NB4 (cell line): ENCODE measurements around the gene SPSB3.

Source experiments
- DNase-seq: peaks from one replicate; pipeline ENCODE4 v3.0.0; 2010; ENCODE audit warnings: low read depth
- H3K4me3 ChIP-seq: one replicate; pipeline ENCODE4 v1.5.1; 2011; ENCODE audit warnings: mild to moderate bottlenecking, low read depth, low read length, moderate library complexity
- MYC ChIP-seq: IDR thresholded peaks from 2 replicates; pipeline ENCODE4 v1.6.1; 2011; ENCODE audit warnings: low read depth, low read length
- POLR2A ChIP-seq: IDR thresholded peaks from 2 replicates; pipeline ENCODE4 v1.6.1; 2011; ENCODE audit warnings: mild to moderate bottlenecking; ENCODE audit not compliant: insufficient read length; ENCODE audit errors: extremely low read depth
- TF ChIP-seq, protein P1 (sequence below): IDR thresholded peaks from one replicate; pipeline ENCODE4 v1.5.1; 2012; ENCODE audit warnings: low read depth, low read length
- TF ChIP-seq, protein P2 (sequence below): IDR thresholded peaks from 2 replicates; pipeline ENCODE4 v1.6.1; 2011; ENCODE audit warnings: low read depth, low read length

Gene SPSB3

DNA sequence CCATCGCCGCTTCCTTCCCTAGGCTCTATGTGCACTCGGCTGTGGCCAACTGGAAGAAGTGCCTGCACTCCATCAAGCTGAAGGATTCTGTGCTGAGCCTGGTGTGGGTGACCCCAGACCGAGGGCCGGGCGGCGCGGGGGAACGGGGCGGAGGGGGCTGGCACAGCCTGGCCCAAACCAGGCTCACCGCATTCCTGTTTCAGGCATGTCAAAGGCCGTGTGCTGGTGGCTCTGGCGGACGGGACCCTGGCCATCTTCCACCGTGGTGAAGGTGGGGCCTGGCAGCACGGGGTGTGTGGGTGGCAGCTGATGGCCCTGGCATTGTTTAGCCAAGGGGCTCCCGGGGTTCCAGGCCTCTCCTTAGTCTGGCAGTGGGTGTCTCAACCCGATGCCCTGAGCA lies 15.7 kb downstream of the SPSB3 start:
- DNase-seq = no peak
- no peak overlapping the region for H3K4me3 ChIP-seq

DNA sequence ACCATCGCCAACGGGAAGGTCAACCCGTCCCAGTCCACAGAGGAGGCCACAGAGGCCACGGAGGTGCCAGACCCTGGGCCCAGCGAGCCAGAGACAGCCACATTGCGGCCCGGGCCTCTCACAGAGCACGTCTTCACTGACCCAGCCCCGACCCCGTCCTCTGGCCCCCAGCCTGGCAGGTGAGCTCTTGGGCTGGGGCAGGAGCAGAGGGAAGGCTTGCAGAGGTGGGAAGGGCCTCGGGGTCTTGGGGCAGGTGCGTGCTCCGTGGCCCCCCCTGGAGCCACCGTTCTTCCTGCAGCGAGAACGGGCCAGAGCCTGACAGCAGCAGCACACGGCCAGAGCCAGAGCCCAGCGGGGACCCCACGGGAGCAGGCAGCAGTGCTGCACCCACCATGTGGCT lies 16.1 kb downstream of the SPSB3 start:
- no peak overlapping the region for H3K4me3 ChIP-seq
- TF ChIP-seq MYC (no peak), POLR2A (no peak)
- TF ChIP-seq, protein P1, sequence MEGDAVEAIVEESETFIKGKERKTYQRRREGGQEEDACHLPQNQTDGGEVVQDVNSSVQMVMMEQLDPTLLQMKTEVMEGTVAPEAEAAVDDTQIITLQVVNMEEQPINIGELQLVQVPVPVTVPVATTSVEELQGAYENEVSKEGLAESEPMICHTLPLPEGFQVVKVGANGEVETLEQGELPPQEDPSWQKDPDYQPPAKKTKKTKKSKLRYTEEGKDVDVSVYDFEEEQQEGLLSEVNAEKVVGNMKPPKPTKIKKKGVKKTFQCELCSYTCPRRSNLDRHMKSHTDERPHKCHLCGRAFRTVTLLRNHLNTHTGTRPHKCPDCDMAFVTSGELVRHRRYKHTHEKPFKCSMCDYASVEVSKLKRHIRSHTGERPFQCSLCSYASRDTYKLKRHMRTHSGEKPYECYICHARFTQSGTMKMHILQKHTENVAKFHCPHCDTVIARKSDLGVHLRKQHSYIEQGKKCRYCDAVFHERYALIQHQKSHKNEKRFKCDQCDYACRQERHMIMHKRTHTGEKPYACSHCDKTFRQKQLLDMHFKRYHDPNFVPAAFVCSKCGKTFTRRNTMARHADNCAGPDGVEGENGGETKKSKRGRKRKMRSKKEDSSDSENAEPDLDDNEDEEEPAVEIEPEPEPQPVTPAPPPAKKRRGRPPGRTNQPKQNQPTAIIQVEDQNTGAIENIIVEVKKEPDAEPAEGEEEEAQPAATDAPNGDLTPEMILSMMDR = no peak
- TF ChIP-seq, protein P2, sequence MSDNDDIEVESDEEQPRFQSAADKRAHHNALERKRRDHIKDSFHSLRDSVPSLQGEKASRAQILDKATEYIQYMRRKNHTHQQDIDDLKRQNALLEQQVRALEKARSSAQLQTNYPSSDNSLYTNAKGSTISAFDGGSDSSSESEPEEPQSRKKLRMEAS = no peak
- no peak for DNase-seq

More for the DNA sequence above, 15.7 kb downstream of the SPSB3 start:
- TF ChIP-seq POLR2A (no peak), MYC (no peak)
- TF ChIP-seq, protein P2 = no peak
- TF ChIP-seq, protein P1 = no peak

DNA sequence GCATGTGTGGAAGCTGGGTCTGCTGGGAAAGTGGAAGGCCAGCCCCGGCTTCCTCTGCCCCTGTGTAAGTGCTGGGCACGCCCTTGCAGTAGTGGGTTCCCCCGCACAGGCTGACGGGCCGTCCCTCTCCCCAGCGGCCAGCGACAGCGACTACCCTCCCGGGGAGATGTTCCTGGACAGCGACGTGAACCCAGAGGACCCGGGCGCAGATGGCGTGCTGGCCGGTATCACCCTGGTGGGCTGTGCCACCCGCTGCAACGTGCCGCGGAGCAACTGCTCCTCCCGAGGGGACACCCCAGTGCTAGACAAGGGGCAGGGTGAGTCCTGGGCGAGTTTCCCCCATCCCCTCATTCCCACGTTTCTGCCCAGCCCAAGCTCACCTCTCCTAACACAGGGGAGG lies 16.5 kb downstream of the SPSB3 start:
- no peak for DNase-seq
- no peak overlapping the region for H3K4me3 ChIP-seq
- TF ChIP-seq POLR2A (no peak), MYC (no peak)
- TF ChIP-seq, protein P1 = no peak
- TF ChIP-seq, protein P2 = no peak

DNA sequence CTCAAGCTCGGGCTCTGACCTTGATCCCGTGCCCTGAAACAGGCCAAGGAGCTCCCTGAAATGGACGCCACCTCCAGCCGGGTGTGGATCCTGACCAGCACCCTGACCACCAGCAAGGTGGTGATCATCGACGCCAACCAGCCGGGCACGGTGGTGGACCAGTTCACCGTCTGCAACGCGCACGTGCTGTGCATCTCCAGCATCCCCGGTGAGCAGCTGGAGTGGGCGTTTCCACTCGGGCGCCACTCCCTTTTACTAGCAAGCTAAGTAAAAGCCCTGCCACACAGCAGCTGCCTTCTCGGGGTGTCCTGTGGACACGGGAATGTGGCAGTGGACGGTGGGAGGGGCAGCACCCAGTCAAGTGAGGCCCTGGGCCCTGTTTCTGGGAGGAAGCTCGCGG lies 17.4 kb downstream of the SPSB3 start:
- no peak overlapping the region for H3K4me3 ChIP-seq
- no peak for DNase-seq
- TF ChIP-seq, protein P2 = no peak
- TF ChIP-seq POLR2A (no peak), MYC (no peak)
- TF ChIP-seq, protein P1 = no peak

DNA sequence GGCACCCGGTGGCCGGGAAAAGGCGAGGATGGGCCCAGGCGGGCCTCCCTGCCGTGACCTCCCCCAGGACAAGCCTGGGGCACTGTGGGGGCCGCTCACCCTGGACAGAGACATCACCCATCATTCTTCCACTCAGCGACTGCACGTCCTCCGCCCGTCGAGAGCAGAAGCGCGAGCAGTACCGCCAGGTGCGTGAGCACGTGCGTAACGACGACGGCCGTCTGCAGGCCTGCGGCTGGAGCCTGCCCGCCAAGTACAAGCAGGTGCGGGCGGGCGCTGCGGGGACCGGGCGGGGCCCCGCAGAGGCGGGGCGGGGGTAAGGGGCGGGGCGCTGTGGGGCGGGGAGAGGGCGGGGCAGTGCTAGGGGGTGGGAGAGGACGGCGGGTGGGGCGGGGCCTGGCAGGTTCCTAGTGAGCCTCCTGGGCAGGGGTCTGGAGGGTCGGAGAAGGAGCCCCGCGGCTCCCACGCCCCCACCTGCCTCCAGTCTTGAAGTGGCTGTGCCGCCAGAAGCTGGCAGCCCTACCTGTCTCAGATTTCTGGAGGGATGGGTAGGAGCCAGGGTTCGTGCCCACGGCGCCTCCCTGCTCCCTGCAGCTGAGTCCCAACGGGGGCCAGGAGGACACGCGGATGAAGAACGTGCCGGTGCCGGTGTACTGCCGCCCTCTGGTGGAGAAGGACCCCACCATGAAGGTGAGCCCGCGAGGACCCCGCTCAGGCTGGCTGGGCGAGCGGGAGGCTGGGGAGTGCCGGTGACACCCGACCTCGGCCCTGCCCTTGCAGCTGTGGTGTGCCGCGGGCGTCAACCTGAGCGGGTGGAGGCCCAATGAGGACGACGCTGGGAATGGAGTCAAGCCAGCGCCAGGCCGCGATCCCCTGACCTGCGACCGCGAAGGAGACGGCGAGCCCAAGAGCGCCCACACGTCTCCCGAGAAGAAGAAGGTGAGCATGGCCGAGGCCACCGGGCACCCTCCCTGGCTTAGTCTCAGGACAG lies 18.6 kb downstream of the SPSB3 start:
- H3K4me3 ChIP-seq = no peak overlapping the region
- DNase-seq = no peak
- no peak for TF ChIP-seq MYC
- no peak for TF ChIP-seq POLR2A
- TF ChIP-seq, protein P1 = no peak
- TF ChIP-seq, protein P2 = no peak
